ENCODE results near the gene BTBD9. TPM values are rescaled to one million over a fixed set of nuclear protein-coding genes. Genes with fewer than 3 reads are reported as not detected.

Gene BTBD9
- total and polyA plus RNA-seq, 2 donors (not counting 3 experiments of a cell fraction or from before 2014, with no cell fraction given) = 4.9 to 15.0 TPM

GRCh38 chr6:38214159-38214558 is 425.6 kb downstream of the BTBD9 start:
- Histone ChIP-seq H3K9me1 (replicated peaks; ENCODE audit: control insufficient read depth, extremely low read depth, insufficient read depth, low read length) (no peaks in the 10 kb centered on the region), H3K27me3 (ENCODE audit: control insufficient read depth in 2 of 2, insufficient read depth in 2 of 2, low read length in 2 of 2) (no peaks in the 10 kb centered on the region), H3K4me2 (ENCODE audit: insufficient read depth, low read length) (no peak overlapping the region), H3K4me1 (ENCODE audit: control insufficient read depth, extremely low read depth, insufficient read depth, low read length) (peaks cover 14% of the 10 kb centered on the region), H3K9me3 (replicated peaks; ENCODE audit: control insufficient read depth, insufficient read depth, low read length) (no peaks in the 10 kb centered on the region), H3K27ac (ENCODE audit: insufficient read depth, low read depth, low read length) (no peak overlapping the region), H4K20me1 (replicated peaks; ENCODE audit: control insufficient read depth, extremely low read depth, insufficient read depth, low read length) (no peaks in the 10 kb centered on the region), H3K4me3 (replicated peaks in 1 of 3; ENCODE audit: insufficient read depth in 1 of 3, low read depth in 1 of 3, low read length in 3 of 3) (no peak overlapping the region), H3K79me2 (ENCODE audit: control insufficient read depth, insufficient read depth, low read length) (no peaks in the 10 kb centered on the region), H2AFZ (ENCODE audit: low read depth, low read length) (no peak overlapping the region), H3K36me3 (ENCODE audit: control insufficient read depth in 2 of 2, extremely low read depth in 1 of 2, insufficient read depth in 2 of 2, low read length in 2 of 2) (no peaks in the 10 kb centered on the region), H3K9ac (replicated peaks; ENCODE audit: extremely low read depth, insufficient read depth, low read length) (no peak overlapping the region)
- TF ChIP-seq EZH2 (IDR thresholded peaks at IDR 0.05; ENCODE audit: borderline replicate concordance, low read depth, low read length, severe bottlenecking) = no peak
- TF ChIP-seq MYC (IDR thresholded peaks at IDR 0.05; ENCODE audit: low read depth, low read length) = no peak
- no peak for TF ChIP-seq MAX (IDR thresholded peaks at IDR 0.05; ENCODE audit: insufficient read depth, insufficient read length)
- no peak for TF ChIP-seq POLR2A (IDR thresholded peaks at IDR 0.05; ENCODE audit: low read depth, low read length)
- TF ChIP-seq GATA2 (IDR thresholded peaks at IDR 0.05; ENCODE audit: insufficient read depth, insufficient read length, low read depth, low read length) = no peak
- no peak for TF ChIP-seq POLR2AphosphoS5 (IDR thresholded peaks at IDR 0.05; ENCODE audit: insufficient read depth, low read depth, low read length)
- TF ChIP-seq FOS (IDR thresholded peaks at IDR 0.05; ENCODE audit: borderline replicate concordance, insufficient read depth, low read length) = no peak
- no peak for TF ChIP-seq JUN (IDR thresholded peaks at IDR 0.05; ENCODE audit: borderline replicate concordance, insufficient read depth, insufficient read length, low read depth)
- no peak for TF ChIP-seq CTCF (IDR thresholded peaks at IDR 0.05; ENCODE audit: extremely low read depth in 1 of 2, insufficient read depth in 1 of 2, low read depth in 1 of 2, low read length in 2 of 2)
- ChIA-PET CTCF (no interaction called here), POLR2A (no interaction called here)
- DNase-seq (ENCODE audit: low read depth, low spot score) (no peak), FAIRE-seq (no peak)
- dilution Hi-C loops (cut with MboI; ENCODE audit: extremely low pct_ligation_motif_present, low sequenced_read_pairs) = no loop called here
- no TSS peak for BruUV-seq (replicated peaks)
- intact Hi-C loops (cut with micrococcal nuclease) = no loop called here

Measured in endothelial cell of umbilical vein (primary cell).